COLO668 (cell line): Measurements from ENCODE around the gene UPK3A.
"Not testable (repeated sequence)": the region's sequence is repeated elsewhere in the genome, so short reads cannot be mapped to it uniquely, and the experiment has no call there.

Experiments used
- DNase-seq: peaks from one replicate; lab custom pipeline; 2025; ENCODE audit not compliant: unreplicated experiment; lab: John Stamatoyannopoulos, UW

The UPK3A gene

GRCh38 chr22:45254789-45255278, 29.9 kb upstream of the UPK3A start:
- DNase-seq = no peak

- not testable (repeated sequence) for DNase-seq
These were observed 26.8 kb upstream of the UPK3A start for GRCh38 chr22:45257941-45258340.

GRCh38 chr22:45259754-45260394, 24.9 kb upstream of the UPK3A start:
- no peak for DNase-seq

- DNase-seq = not testable (repeated sequence)
These were observed 24.4 kb upstream of the UPK3A start for GRCh38 chr22:45260395-45260759.

GRCh38 chr22:45261407-45262088, 23.2 kb upstream of the UPK3A start:
- peak; percentile 89 for DNase-seq

GRCh38 chr22:45262195-45262930, 22.4 kb upstream of the UPK3A start:
- no peak for DNase-seq

GRCh38 chr22:45262931-45263462, 21.8 kb upstream of the UPK3A start:
- peak; percentile 84 for DNase-seq

GRCh38 chr22:45263463-45264269, 21.1 kb upstream of the UPK3A start:
- DNase-seq = peak; percentile 71

- no peak for DNase-seq
These were observed 19.2 kb upstream of the UPK3A start for GRCh38 chr22:45265535-45265934.

GRCh38 chr22:45268167-45268957, 16.4 kb upstream of the UPK3A start:
- DNase-seq = peak; percentile 29

- DNase-seq = peak; percentile 85
These were observed 15.5 kb upstream of the UPK3A start for GRCh38 chr22:45268958-45269844.

GRCh38 chr22:45270095-45271020, 14.4 kb upstream of the UPK3A start:
- no peak for DNase-seq

GRCh38 chr22:45271667-45272201, 13.0 kb upstream of the UPK3A start:
- DNase-seq = no peak

GRCh38 chr22:45272498-45272897, 12.3 kb upstream of the UPK3A start:
- DNase-seq = no peak

GRCh38 chr22:45273452-45274075, 11.2 kb upstream of the UPK3A start:
- DNase-seq = no peak

- DNase-seq = no peak
These were observed 8.1 kb upstream of the UPK3A start for GRCh38 chr22:45276507-45277105.

GRCh38 chr22:45277720-45278119, 7.0 kb upstream of the UPK3A start:
- DNase-seq = not testable (repeated sequence)
